Transverse colon (tissue), 4 donors: Measurements from ENCODE around the gene PMIS2. TPM values are rescaled to one million over a fixed set of nuclear protein-coding genes. Genes with fewer than 3 reads are reported as not detected.
A peak's percentile ranks its signal among the peaks of the same experiment; 100 is the strongest.

Experiments
- DNase-seq: peaks from one replicate; pipeline ENCODE4 v3.0.0-alpha.2; 2019
- H3K27ac ChIP-seq, 4 donors: fragments of 200-600 bp; sonication (generic); 2 replicates each; pipeline ENCODE4 v1.5.1; 2016 to 2018; ENCODE audit warnings: inconsistent platforms in 4 of 4
- H3K27me3 ChIP-seq: fragments of 200-600 bp; sonication (generic); 2 replicates; pipeline ENCODE4 v1.5.1; 2017; ENCODE audit warnings: inconsistent platforms
- H3K36me3 ChIP-seq, 4 donors: fragments of 200-600 bp; sonication (generic); 2 replicates each; pipeline ENCODE4 v1.5.1; 2017 to 2019; ENCODE audit warnings: inconsistent platforms in 4 of 4
- H3K4me1 ChIP-seq, 4 donors: fragments of 200-600 bp; sonication (generic); 2 replicates each; pipeline ENCODE4 v1.5.1; 2017 to 2020; ENCODE audit warnings: inconsistent platforms in 4 of 4
- H3K4me3 ChIP-seq, 4 donors: fragments of 200-600 bp; sonication (generic); 1 replicate in 1 of 4; 2 replicates in 3 of 4; pipeline versions ENCODE4 v1.5.1 to v1.6.1; 2017 to 2019; ENCODE audit warnings: inconsistent platforms in 4 of 4
- H3K9me3 ChIP-seq, 2 donors: fragments of 200-600 bp; sonication (generic); 2 replicates each; pipeline ENCODE4 v1.5.1; 2017 to 2019; ENCODE audit warnings: inconsistent platforms in 2 of 2
- EP300 ChIP-seq: sonication (generic); formaldehyde crosslinking; IDR thresholded peaks from one replicate; pipeline ENCODE4 v1.6.1; 2017; ENCODE audit warnings: antibody characterized with exemption, low read depth
- POLR2A ChIP-seq: fragments of 450-650 bp; IDR thresholded peaks from one replicate; pipeline ENCODE4 v1.6.1; 2016; ENCODE audit warnings: antibody characterized with exemption, mild to moderate bottlenecking, moderate library complexity
- POLR2AphosphoS5 ChIP-seq, 3 donors: sonication (generic); formaldehyde crosslinking; IDR thresholded peaks; one replicate each; pipeline ENCODE4 v1.6.1; 2016; ENCODE audit warnings: antibody characterized with exemption in 3 of 3
- WGBS, 2 donors: methylation state at CpG; one replicate each; pipeline ENCODE4 v1.1.5; 2018; ENCODE audit warnings: low coverage in 1 of 2; 5-methylcytosine and 5-hydroxymethylcytosine counted together
- in situ Hi-C, 4 donors: fragments of 200-750 bp; cut with MboI; loops; one replicate each; pipeline versions ENCODE4 v1.15.0 to v1.15.1; 2017; ENCODE audit warnings: low sequenced_read_pairs in 3 of 4, low pct_ligation_motif_present in 1 of 4, low pct_unique_long_range_greater_than_20kb in 1 of 4
- intact Hi-C: fragments of 100-400 bp; cut with DNase I; formaldehyde crosslinking; loops from one replicate; pipeline ENCODE4 v1.15.1; 2023; ENCODE audit warnings: low total_unique reads
- total RNA-seq, 4 donors: library from RNA; depleted of rRNA; stranded (reverse); fragments of >200 nt; gene quantifications; one replicate each; pipeline ENCODE4 v1.1.0, GENCODE V29; 2016
- TF ChIP-seq, protein P1 (sequence below), 5 experiments: fragments of 200-600 bp in 3 of 5; fragments of 450-650 bp in 2 of 5; sonication (generic) in 3 of 5; IDR thresholded peaks; 1 replicate in 2 of 5; 2 replicates in 3 of 5; pipeline ENCODE4 v1.5.1; 2016 to 2017; ENCODE audit warnings: antibody characterized with exemption in 5 of 5, inconsistent platforms in 3 of 5, mild to moderate bottlenecking in 2 of 5, moderate library complexity in 1 of 5

Gene PMIS2
- total RNA-seq, 4 donors from 2014 or later, result not detected

DNA sequence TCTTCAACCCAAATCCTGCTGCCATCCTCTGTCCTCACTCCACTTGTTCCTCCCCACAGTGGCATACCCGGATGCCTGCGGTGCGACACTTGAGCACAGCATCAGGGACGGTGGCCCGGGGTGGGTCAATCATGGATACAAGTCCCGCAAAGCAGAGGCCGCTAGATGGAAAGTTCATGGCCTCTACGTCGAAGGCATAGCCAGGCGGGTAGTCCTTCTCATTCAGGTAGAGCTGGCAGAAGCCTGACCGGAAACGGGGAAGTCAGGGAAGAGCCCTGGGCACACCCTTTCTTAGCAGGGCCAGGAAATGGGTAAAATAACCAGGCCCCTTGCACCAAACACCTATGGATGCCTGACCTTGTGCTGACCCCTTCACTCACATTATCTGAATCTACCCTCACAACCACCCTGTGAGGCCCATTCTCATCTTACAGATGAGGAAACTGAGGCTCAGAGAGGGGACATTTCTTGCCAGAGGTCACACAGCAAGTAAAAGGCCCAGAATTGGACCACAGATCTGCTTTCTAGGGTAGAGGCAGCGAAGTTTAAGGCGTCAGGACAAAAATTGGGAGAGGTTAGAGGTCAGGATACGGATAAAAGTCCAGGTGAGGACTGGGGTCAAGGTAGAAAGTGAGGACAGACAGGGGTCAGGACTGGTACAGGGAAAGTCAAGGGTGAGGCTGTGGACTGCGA lies 29.0 kb upstream of the PMIS2 start:
- H3K36me3 ChIP-seq, result no peaks in the 10 kb centered on the region
- intact Hi-C loops (no loop called here), in situ Hi-C loops (no loop called here)
- TF ChIP-seq EP300, result no peak
- TF ChIP-seq POLR2AphosphoS5 (IDR thresholded peaks at IDR 0.05), result no peak
- no peak for TF ChIP-seq POLR2A
- TF ChIP-seq, protein P1, sequence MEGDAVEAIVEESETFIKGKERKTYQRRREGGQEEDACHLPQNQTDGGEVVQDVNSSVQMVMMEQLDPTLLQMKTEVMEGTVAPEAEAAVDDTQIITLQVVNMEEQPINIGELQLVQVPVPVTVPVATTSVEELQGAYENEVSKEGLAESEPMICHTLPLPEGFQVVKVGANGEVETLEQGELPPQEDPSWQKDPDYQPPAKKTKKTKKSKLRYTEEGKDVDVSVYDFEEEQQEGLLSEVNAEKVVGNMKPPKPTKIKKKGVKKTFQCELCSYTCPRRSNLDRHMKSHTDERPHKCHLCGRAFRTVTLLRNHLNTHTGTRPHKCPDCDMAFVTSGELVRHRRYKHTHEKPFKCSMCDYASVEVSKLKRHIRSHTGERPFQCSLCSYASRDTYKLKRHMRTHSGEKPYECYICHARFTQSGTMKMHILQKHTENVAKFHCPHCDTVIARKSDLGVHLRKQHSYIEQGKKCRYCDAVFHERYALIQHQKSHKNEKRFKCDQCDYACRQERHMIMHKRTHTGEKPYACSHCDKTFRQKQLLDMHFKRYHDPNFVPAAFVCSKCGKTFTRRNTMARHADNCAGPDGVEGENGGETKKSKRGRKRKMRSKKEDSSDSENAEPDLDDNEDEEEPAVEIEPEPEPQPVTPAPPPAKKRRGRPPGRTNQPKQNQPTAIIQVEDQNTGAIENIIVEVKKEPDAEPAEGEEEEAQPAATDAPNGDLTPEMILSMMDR (IDR thresholded peaks at IDR 0.05), result no peak
- no peaks in the 10 kb centered on the region for H3K9me3 ChIP-seq
- H3K4me1 ChIP-seq, result peaks cover 0 to 12% (median 9%) of the 10 kb centered on the region in 4 donors
- WGBS, 2 donors, result 82 to 84% methylated on average over 16 of the region's 16 CpGs
- no peak overlapping the region for H3K27ac ChIP-seq
- no peak for DNase-seq
- H3K27me3 ChIP-seq, result peaks cover 47% of the 10 kb centered on the region
- no peak overlapping the region for H3K4me3 ChIP-seq

DNA sequence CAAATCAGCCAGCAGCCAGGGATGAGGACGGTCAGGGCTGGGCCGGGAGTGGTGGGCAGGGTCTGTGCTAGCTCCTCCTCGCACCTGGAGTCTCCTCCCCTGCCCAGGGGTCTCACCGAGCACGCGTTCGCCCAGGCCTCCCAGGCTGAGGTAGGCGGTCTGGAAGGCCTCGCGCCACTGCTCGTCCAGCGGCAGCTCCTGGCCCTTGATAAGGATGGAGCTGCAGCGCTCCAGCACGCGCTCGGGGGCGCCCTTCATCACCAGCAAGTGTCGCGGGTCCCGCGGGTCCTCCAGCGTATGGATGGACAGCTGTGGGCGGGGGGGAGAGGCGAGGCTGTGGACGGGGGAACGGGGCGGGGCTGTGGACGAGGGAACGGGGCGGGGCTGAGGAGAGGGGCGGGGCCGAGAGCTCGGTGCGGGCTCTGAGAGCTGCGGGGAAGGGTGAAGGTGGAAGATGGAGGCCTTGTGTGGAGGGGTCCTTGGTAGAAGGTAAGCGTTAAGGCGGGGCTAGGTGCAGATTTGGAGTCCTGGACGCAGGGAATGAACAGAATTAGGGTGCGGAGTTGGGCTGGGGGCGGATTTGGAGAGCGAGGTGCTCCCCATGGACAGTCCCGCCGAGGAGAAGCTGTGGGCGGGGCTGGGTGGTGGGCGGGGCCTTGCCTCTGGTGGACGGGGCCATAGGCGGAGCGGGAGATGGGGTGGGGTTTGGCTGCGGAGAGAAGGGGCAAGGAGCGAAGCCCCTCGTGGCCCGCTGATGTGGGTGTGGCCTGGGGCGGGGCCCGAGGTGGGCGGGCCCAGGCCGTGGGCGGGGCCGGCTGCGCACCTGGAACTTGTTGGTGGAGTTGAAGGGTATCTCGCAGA lies 28.2 kb upstream of the PMIS2 start:
- DNase-seq, result peak; percentile 50
- intact Hi-C loops (no loop called here), in situ Hi-C loops (no loop called here)
- 10 to 16% methylated on average over 4 to 56 of the region's 60 CpGs for WGBS, 2 donors
- TF ChIP-seq POLR2A (no peak), EP300 (no peak), POLR2AphosphoS5 (IDR thresholded peaks at IDR 0.05) (no peak)
- TF ChIP-seq, protein P1 (IDR thresholded peaks at IDR 0.05), result no peak
- Histone ChIP-seq H3K27ac (no peak overlapping the region), H3K9me3 (no peaks in the 10 kb centered on the region), H3K4me1 (peaks cover 0 to 12% (median 9%) of the 10 kb centered on the region in 4 donors), H3K27me3 (peaks cover 48% of the 10 kb centered on the region), H3K4me3 (peak overlapping the region in 1 of 4 donors; percentile 37), H3K36me3 (no peaks in the 10 kb centered on the region)

DNA sequence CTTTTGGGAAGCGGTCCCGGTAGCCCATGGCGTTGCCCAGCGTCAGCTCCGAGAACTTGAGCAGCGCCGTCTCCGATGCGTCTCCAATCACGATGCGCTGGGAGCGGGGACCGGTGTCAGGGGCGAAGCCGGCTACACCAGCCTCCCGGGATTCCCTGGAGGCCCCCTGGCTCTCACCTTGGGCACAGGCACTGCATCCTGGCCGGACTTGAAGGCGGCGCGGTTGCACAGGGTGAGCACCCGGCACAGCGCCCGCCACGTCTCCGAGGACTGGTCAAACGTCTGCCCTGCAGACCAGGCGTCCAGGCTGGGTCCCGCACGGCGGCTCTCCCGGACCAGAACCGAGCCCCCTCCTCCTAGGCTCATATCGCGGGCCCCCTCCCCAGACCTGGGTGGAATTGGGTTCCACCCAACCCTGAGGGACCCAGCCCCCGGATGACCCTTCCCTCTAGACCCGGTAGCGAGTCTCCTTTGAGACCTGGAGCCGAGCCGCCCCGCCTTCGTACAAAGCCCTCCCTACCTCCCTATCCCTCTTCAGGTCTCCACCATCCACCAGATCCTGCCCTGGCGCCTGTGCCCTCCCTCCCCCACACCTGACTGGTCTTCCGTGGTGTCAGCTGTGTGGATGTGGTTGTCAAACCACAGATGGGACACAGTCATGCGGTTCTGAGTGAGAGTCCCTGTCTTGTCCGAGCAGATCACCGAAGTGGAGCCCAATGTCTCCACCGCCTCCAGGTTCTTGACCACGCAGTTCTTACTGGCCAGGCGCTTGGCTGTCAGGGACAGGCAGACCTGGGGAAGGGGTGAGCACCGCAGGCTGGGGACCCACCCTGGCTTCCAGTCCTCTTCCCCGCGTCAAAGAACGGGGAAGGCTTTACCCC lies 27.3 kb upstream of the PMIS2 start:
- Histone ChIP-seq H3K4me1 (peaks cover 0 to 12% (median 9%) of the 10 kb centered on the region in 4 donors), H3K27ac (no peak overlapping the region), H3K27me3 (peaks cover 48% of the 10 kb centered on the region), H3K9me3 (no peaks in the 10 kb centered on the region), H3K36me3 (no peaks in the 10 kb centered on the region), H3K4me3 (peak overlapping the region in 1 of 4 donors; percentile 37)
- TF ChIP-seq, protein P1 (IDR thresholded peaks at IDR 0.05), result no peak
- no peak for TF ChIP-seq POLR2A
- TF ChIP-seq POLR2AphosphoS5 (IDR thresholded peaks at IDR 0.05), result no peak
- no peak for TF ChIP-seq EP300
- no peak for DNase-seq
- intact Hi-C loops (no loop called here), in situ Hi-C loops (no loop called here)
- 57 to 90% methylated on average over 2 to 33 of the region's 53 CpGs for WGBS, 2 donors
